ENCODE results near the gene MTHFSD.

DNA sequence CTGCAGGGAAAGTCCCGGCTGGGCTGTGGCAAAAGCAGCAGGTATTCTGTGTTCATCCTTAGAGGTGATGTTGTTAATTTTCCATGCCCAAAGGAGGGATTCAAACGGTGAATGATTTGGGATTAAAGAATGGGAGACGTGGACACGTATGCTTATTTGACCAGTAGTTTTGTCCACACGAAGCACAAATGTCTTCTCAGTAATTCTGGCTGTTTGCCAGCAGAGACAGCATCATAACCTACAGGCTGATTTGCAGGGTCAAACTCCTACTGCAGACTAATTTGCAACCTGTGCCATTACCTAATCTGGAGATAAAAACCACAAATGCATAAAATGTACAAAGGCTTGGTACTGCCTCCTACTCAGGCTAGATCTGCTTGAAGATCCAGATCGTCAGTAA lies 14.1 kb downstream of the MTHFSD start:
- TF ChIP-seq, protein P1, sequence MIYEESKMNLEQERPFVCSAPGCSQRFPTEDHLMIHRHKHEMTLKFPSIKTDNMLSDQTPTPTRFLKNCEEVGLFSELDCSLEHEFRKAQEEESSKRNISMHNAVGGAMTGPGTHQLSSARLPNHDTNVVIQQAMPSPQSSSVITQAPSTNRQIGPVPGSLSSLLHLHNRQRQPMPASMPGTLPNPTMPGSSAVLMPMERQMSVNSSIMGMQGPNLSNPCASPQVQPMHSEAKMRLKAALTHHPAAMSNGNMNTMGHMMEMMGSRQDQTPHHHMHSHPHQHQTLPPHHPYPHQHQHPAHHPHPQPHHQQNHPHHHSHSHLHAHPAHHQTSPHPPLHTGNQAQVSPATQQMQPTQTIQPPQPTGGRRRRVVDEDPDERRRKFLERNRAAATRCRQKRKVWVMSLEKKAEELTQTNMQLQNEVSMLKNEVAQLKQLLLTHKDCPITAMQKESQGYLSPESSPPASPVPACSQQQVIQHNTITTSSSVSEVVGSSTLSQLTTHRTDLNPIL (CRISPR knock-in tag; IDR thresholded peaks at IDR 0.05; ENCODE audit: low read depth), result no peak
- TF ChIP-seq ZFP30 (CRISPR knock-in tag; IDR thresholded peaks at IDR 0.05) (no peak), TOX (CRISPR knock-in tag; IDR thresholded peaks at IDR 0.05; ENCODE audit: borderline replicate concordance) (no peak), PPARA (CRISPR knock-in tag; IDR thresholded peaks at IDR 0.05; ENCODE audit: borderline replicate concordance) (no peak), RARB (CRISPR knock-in tag; IDR thresholded peaks at IDR 0.05) (no peak), BACH2 (CRISPR knock-in tag; IDR thresholded peaks at IDR 0.05; ENCODE audit: borderline replicate concordance) (no peak), ZNF565 (CRISPR knock-in tag; conservative IDR thresholded peaks at IDR 0.05; ENCODE audit: low read depth) (no peak), CSDC2 (CRISPR knock-in tag; IDR thresholded peaks at IDR 0.05) (no peak), POU6F1 (CRISPR knock-in tag; IDR thresholded peaks at IDR 0.05; ENCODE audit: borderline replicate concordance, low read depth) (no peak), PATZ1 (CRISPR knock-in tag; IDR thresholded peaks at IDR 0.05; ENCODE audit: borderline replicate concordance) (no peak), ZC3H10 (CRISPR knock-in tag; IDR thresholded peaks at IDR 0.05) (no peak), CSRNP3 (CRISPR knock-in tag; IDR thresholded peaks at IDR 0.05) (no peak)
